WTC11 (cell line): ENCODE data around the gene TIMM44. TPM values are rescaled to one million over a fixed set of nuclear protein-coding genes. Genes with fewer than 3 reads are reported as not detected.

Experiments used
- ATAC-seq: fragments of 200-7000 bp; cut with Tn5 transposase; 2 replicates; pipeline ENCODE4 v1.10.0; 2021; ENCODE audit warnings: mild to moderate bottlenecking, moderate library complexity
- CTCF ChIA-PET: fragments of 300-600 bp; sonication (Branson Sonifier 250); formaldehyde crosslinking; loops from one replicate; lab custom pipeline; 2021; ENCODE audit warnings: antibody characterized with exemption; lab: Charles Lee
- POLR2A ChIA-PET: fragments of 350-600 bp; sonication (Branson Sonifier 250); formaldehyde crosslinking; loops from one replicate; lab custom pipeline; 2021; ENCODE audit warnings: antibody characterized with exemption; lab: Charles Lee
- DNase-seq: peaks from one replicate; pipeline ENCODE4 v3.0.0; 2021; ENCODE audit warnings: low spot score
- H3K27ac Mint-ChIP-seq: 2 replicates; pipeline ENCODE4 v1.8.0; 2021; ENCODE audit warnings: mixed read lengths
- H3K27me3 Mint-ChIP-seq: 2 replicates; pipeline ENCODE4 v1.8.0; 2021; ENCODE audit warnings: low read depth, mild to moderate bottlenecking, moderate library complexity, mixed read lengths
- H3K36me3 Mint-ChIP-seq: 2 replicates; pipeline ENCODE4 v1.8.0; 2021; ENCODE audit warnings: mixed read lengths
- H3K4me1 Mint-ChIP-seq: 2 replicates; pipeline ENCODE4 v1.8.0; 2022; ENCODE audit warnings: mixed read lengths
- H3K4me3 Mint-ChIP-seq: 2 replicates; pipeline ENCODE4 v1.8.0; 2021; ENCODE audit warnings: mild to moderate bottlenecking, moderate library complexity, mixed read lengths
- H3K9me3 Mint-ChIP-seq: 2 replicates; pipeline ENCODE4 v1.8.0; 2021; ENCODE audit warnings: mixed read lengths
- E2F4 ChIP-seq: sonication (generic); formaldehyde crosslinking; IDR thresholded peaks from 2 replicates; pipeline ENCODE4 v1.8.1; 2022; ENCODE audit warnings: low read depth, mild to moderate bottlenecking, moderate library complexity, missing genetic modification reagents, borderline replicate concordance
- ESRRA ChIP-seq: sonication (generic); formaldehyde crosslinking; IDR thresholded peaks from 2 replicates; pipeline ENCODE4 v1.8.1; 2022; ENCODE audit warnings: mild to moderate bottlenecking, missing genetic modification reagents, borderline replicate concordance
- FOXK1 ChIP-seq: sonication (generic); formaldehyde crosslinking; IDR thresholded peaks from 2 replicates; pipeline ENCODE4 v1.8.0; 2022; ENCODE audit warnings: mild to moderate bottlenecking, moderate library complexity, missing genetic modification reagents
- ZBTB21 ChIP-seq: sonication (generic); formaldehyde crosslinking; IDR thresholded peaks from 2 replicates; pipeline ENCODE4 v1.8.1; 2023; ENCODE audit warnings: mild to moderate bottlenecking, missing genetic modification reagents, borderline replicate concordance
- ZNF121 ChIP-seq: sonication (generic); formaldehyde crosslinking; IDR thresholded peaks from 2 replicates; pipeline ENCODE4 v1.8.0; 2023; ENCODE audit warnings: missing genetic modification reagents
- ZNF263 ChIP-seq: sonication (generic); formaldehyde crosslinking; IDR thresholded peaks from 2 replicates; pipeline ENCODE4 v1.8.1; 2022; ENCODE audit warnings: low read depth, mild to moderate bottlenecking, moderate library complexity, missing genetic modification reagents
- ZNF317 ChIP-seq: sonication (generic); formaldehyde crosslinking; IDR thresholded peaks from 2 replicates; pipeline ENCODE4 v1.8.1; 2023; ENCODE audit warnings: low read depth, mild to moderate bottlenecking, moderate library complexity, missing genetic modification reagents, borderline replicate concordance
- ZNF423 ChIP-seq: fragments of 250-450 bp; sonication (Bioruptor Pico); IDR thresholded peaks from 2 replicates; pipeline ENCODE4 v2.1.2; 2022; ENCODE audit warnings: mild to moderate bottlenecking, moderate library complexity
- ZSCAN18 ChIP-seq: fragments of 250-450 bp; sonication (Bioruptor Pico); IDR thresholded peaks from 2 replicates; pipeline ENCODE4 v2.1.2; 2022; ENCODE audit warnings: mild to moderate bottlenecking, moderate library complexity
- total RNA-seq: library from RNA; stranded (reverse); gene quantifications from 3 replicates; pipeline ENCODE4 v1.2.3, GENCODE V29; 2021
- TF ChIP-seq, protein P1 (sequence below): sonication (generic); formaldehyde crosslinking; IDR thresholded peaks from 2 replicates; pipeline ENCODE4 v1.8.1; 2023; ENCODE audit warnings: mild to moderate bottlenecking, moderate library complexity, missing genetic modification reagents
- TF ChIP-seq, protein P2 (sequence below): fragments of 200-600 bp; IDR thresholded peaks from 2 replicates; pipeline ENCODE4 v1.8.0; 2022; ENCODE audit warnings: antibody characterized with exemption

TIMM44 gene
- total RNA-seq, 1 experiment from 2014 or later, result 129 TPM

GRCh38 chr19:7959211-7959610, 15.7 kb upstream of the TIMM44 start:
- TF ChIP-seq E2F4 (CRISPR knock-in tag) (no peak), ZBTB21 (CRISPR knock-in tag) (no peak), ZNF121 (CRISPR knock-in tag) (no peak), ZSCAN18 (no peak), ZNF317 (CRISPR knock-in tag) (no peak), ESRRA (no peak)
- TF ChIP-seq, all 79 proteins: peak for 0
- DNase-seq (no peak), ATAC-seq (no peak)
- Mint-ChIP-seq H3K9me3 (no peaks in the 10 kb centered on the region), H3K4me1 (peaks cover 5% of the 10 kb centered on the region; the same call in 1 of the 2 replicates), H3K27ac (no peak overlapping the region), H3K36me3 (peaks cover 29% of the 10 kb centered on the region), H3K27me3 (no peaks in the 10 kb centered on the region), H3K4me3 (no peak overlapping the region)
- ChIA-PET CTCF (interaction anchor here (0.9 to 2.2 kb wide), 3 partner anchors 11 to 15 kb away, joined by 4 to 16 read pairs (median 4); partner anchors contain the start of gene TIMM44), POLR2A (no interaction called here)

DNA sequence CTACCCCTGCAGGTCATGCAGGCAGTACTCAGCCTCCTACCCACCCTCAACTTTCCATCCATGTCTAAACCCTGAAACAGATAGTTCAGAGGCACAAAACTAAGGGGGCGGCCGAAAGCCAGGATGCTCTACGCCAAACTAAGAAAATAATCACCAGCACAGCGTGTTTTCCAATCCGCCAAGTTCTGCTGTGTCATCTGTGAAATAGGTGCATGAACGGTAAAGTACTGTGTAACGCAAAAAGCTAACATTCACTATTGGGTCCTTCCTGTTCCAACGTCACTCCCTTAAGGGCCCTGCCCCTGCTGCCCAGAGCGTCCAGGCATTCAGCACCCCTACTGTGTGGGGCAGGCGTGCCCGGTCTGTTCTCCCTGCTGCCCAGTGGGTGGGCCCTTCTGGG, 12.2 kb upstream of the TIMM44 start:
- peak overlapping the region; percentile 32; the same call in 1 of the 2 replicates for H3K27ac Mint-ChIP-seq
- POLR2A ChIA-PET, result no interaction called here
- H3K9me3 Mint-ChIP-seq, result no peaks in the 10 kb centered on the region
- no peak for DNase-seq
- CTCF ChIA-PET, result interaction anchor here (1.6 to 2.7 kb wide), 2 partner anchors 12 to 15 kb away, joined by 5 to 21 read pairs; partner anchors contain the start of gene TIMM44
- TF ChIP-seq, protein P1, sequence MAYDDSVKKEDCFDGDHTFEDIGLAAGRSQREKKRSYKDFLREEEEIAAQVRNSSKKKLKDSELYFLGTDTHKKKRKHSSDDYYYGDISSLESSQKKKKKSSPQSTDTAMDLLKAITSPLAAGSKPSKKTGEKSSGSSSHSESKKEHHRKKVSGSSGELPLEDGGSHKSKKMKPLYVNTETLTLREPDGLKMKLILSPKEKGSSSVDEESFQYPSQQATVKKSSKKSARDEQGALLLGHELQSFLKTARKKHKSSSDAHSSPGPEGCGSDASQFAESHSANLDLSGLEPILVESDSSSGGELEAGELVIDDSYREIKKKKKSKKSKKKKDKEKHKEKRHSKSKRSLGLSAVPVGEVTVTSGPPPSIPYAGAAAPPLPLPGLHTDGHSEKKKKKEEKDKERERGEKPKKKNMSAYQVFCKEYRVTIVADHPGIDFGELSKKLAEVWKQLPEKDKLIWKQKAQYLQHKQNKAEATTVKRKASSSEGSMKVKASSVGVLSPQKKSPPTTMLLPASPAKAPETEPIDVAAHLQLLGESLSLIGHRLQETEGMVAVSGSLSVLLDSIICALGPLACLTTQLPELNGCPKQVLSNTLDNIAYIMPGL (CRISPR knock-in tag), result no peak
- TF ChIP-seq ZNF423 (CRISPR knock-in tag), result 0 out of 2 replicates have a peak, but pooled peaks have one; percentile 9
- TF ChIP-seq, all 79 proteins: peak for 1
- peaks cover 11% of the 10 kb centered on the region for H3K4me1 Mint-ChIP-seq
- H3K36me3 Mint-ChIP-seq, result peaks cover 8% of the 10 kb centered on the region
- no peaks in the 10 kb centered on the region for H3K27me3 Mint-ChIP-seq
- H3K4me3 Mint-ChIP-seq, result no peak overlapping the region
- ATAC-seq, result no peak

DNA sequence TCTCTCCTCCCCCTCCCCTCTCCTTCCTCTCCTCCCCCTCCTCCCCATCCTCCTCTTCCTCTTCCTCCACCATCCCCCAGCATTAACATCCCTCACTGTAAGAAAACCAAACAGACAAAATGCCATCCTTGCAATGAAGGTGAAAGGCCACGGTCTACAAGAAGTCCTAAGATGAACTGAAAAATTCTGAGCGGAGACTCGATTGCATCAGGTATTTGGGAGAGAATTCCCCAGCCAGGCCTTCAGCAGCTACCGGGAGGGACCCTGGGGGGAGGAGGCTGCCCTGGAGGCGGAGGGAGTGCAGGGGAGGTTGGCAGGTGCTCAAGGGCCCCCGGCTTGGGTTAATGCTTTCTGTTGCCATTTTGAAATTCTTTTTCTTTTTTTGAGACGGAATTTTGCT, 10.1 kb upstream of the TIMM44 start:
- TF ChIP-seq ZNF263 (CRISPR knock-in tag) (peak; percentile 65; the same call in 1 of the 2 replicates), FOXK1 (CRISPR knock-in tag) (no peak)
- Mint-ChIP-seq H3K4me1 (peaks cover 9% of the 10 kb centered on the region), H3K9me3 (no peaks in the 10 kb centered on the region), H3K36me3 (peaks cover 6% of the 10 kb centered on the region; the same call in 1 of the 2 replicates), H3K27ac (no peak overlapping the region), H3K27me3 (no peaks in the 10 kb centered on the region), H3K4me3 (no peak overlapping the region)
- ATAC-seq (no peak), DNase-seq (no peak)
- CTCF ChIA-PET, result interaction anchor here (1.0 to 2.7 kb wide), 3 partner anchors 9 to 17 kb away, joined by 3 to 21 read pairs (median 17); partner anchors contain the start of gene TIMM44
- POLR2A ChIA-PET, result interaction anchor here (0.5 to 1.5 kb wide), 3 partner anchors 9 to 13 kb away, joined by 3 to 4 read pairs (median 3); partner anchors contain the start of gene TIMM44

DNA sequence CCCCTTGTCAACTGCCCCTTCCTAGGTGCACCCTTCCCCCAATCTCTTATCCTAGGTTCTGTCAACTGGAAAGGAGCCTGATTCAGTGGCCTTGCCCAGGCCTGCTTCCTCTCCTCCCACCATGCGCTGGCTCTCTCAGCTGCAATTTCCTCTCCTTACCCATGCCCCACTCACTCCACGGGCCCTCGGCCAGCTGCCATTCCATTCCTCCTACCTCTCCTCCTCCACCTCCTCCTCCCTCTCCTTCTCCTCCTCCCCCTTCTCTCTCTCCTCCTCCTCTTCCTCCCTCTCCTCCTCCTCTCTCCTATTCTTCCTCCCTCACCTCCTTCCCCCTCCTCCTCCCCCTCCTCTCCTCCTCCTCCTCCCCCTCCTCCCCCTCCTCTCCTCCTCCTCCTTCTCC, 9.6 kb upstream of the TIMM44 start:
- H3K27ac Mint-ChIP-seq, result no peak overlapping the region
- CTCF ChIA-PET, result interaction anchor here (2.2 to 2.8 kb wide), 3 partner anchors 9 to 49 kb away, joined by 12 to 17 read pairs (median 13); partner anchors contain the start of gene TIMM44
- ATAC-seq, result peak; percentile 16; the same call in 1 of the 2 replicates
- H3K4me1 Mint-ChIP-seq, result peaks cover 9% of the 10 kb centered on the region
- TF ChIP-seq, protein P2, sequence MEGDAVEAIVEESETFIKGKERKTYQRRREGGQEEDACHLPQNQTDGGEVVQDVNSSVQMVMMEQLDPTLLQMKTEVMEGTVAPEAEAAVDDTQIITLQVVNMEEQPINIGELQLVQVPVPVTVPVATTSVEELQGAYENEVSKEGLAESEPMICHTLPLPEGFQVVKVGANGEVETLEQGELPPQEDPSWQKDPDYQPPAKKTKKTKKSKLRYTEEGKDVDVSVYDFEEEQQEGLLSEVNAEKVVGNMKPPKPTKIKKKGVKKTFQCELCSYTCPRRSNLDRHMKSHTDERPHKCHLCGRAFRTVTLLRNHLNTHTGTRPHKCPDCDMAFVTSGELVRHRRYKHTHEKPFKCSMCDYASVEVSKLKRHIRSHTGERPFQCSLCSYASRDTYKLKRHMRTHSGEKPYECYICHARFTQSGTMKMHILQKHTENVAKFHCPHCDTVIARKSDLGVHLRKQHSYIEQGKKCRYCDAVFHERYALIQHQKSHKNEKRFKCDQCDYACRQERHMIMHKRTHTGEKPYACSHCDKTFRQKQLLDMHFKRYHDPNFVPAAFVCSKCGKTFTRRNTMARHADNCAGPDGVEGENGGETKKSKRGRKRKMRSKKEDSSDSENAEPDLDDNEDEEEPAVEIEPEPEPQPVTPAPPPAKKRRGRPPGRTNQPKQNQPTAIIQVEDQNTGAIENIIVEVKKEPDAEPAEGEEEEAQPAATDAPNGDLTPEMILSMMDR, result no peak
- peak; percentile 86 for TF ChIP-seq ZNF263 (CRISPR knock-in tag)
- TF ChIP-seq, all 79 proteins: peak for 1
- H3K27me3 Mint-ChIP-seq, result no peaks in the 10 kb centered on the region
- peaks cover 7% of the 10 kb centered on the region; the same call in 1 of the 2 replicates for H3K36me3 Mint-ChIP-seq
- no peak for DNase-seq
- no peaks in the 10 kb centered on the region for H3K9me3 Mint-ChIP-seq
- H3K4me3 Mint-ChIP-seq, result no peak overlapping the region
- POLR2A ChIA-PET, result interaction anchor here (0.6 to 1.5 kb wide), 2 partner anchors 9 to 10 kb away, joined by 3 to 4 read pairs; partner anchors contain the start of gene TIMM44
